A549 (cell line): ENCODE results near the gene NUMB.

Experiments
- CHD4 ChIP-seq: fragments of 200-600 bp; sonication (generic); IDR thresholded peaks from 2 replicates; pipeline ENCODE4 v1.6.1; 2016; ENCODE audit warnings: antibody characterized with exemption, mild to moderate bottlenecking, borderline replicate concordance
- CTCF ChIP-seq: fragments of >200 bp; sonication (Bioruptor Twin); formaldehyde crosslinking; IDR thresholded peaks from 3 replicates; pipeline ENCODE4 v1.5.1; 2016
- KDM1A ChIP-seq: fragments of 200-600 bp; sonication (generic); IDR thresholded peaks from 2 replicates; pipeline ENCODE4 v1.6.1; 2016; ENCODE audit warnings: low read depth, mild to moderate bottlenecking
- RAD21 ChIP-seq, 2 experiments: fragments of >200 bp in 1 of 2; sonication (Bioruptor Twin) in 1 of 2; formaldehyde crosslinking in 1 of 2; IDR thresholded peaks in 1 of 2; conservative IDR thresholded peaks in 1 of 2; 2 replicates in 1 of 2; 3 replicates in 1 of 2; pipeline ENCODE4 v1.6.1; 2012 to 2018; ENCODE audit warnings: inconsistent platforms in 1 of 2

DNA sequence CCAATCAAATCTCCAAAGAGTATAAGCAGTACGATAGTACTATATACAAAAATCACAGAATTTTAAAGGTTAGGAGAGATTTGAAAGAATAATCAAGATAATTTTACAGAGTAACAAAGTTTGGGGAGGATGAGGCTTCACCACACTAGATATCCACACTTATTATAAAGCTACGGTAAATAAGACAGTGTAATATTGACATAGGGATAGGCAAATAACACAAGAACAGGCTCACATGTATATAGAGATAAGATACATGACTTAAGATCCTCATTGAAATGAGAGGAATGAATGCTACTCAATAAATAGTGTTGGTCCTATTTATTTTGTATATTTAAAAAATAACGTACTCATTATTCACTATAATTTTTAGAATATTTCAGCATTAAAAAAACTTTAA, 26.2 kb downstream of the NUMB start:
- TF ChIP-seq CTCF = no peak
- TF ChIP-seq KDM1A = no peak
- TF ChIP-seq RAD21 (conservative IDR thresholded peaks at IDR 0.05 in 1 of 2, IDR thresholded peaks at IDR 0.05 in 1 of 2) = no peak
- TF ChIP-seq CHD4 = no peak
